ENCODE results near the gene NKG7. TPM values are rescaled to one million over a fixed set of nuclear protein-coding genes. Genes with fewer than 3 reads are reported as not detected.

NKG7 gene
- polyA plus RNA-seq, 1 donor (not counting 4 experiments of a cell fraction or from before 2014, with no cell fraction given): not detected

- no peaks in the 10 kb centered on the region for H3K27me3 ChIP-seq (ENCODE audit: control insufficient read depth, extremely low read depth, insufficient read depth, low read length)
- H3K4me3 ChIP-seq (ENCODE audit: control insufficient read depth in 2 of 3, extremely low read depth in 1 of 3, insufficient read depth in 2 of 3, low read depth in 1 of 3, low read length in 3 of 3): no peak overlapping the region
- DNase-seq (ENCODE audit: low read depth, low spot score) (no peak), FAIRE-seq (no peak)
- dilution Hi-C loops (cut with MboI; ENCODE audit: extremely low pct_ligation_motif_present, low sequenced_read_pairs): no loop called here
- TF ChIP-seq CTCF (optimal IDR thresholded peaks at IDR 0.05 in 1 of 3, IDR thresholded peaks at IDR 0.05 in 1 of 3, conservative IDR thresholded peaks at IDR 0.05 in 1 of 3; ENCODE audit: extremely low read depth in 1 of 3, insufficient read depth in 2 of 3, low read length in 3 of 3) (no peak), EZH2 (IDR thresholded peaks at IDR 0.05; ENCODE audit: low read length) (no peak)
- H3K79me2 ChIP-seq (ENCODE audit: control insufficient read depth, insufficient read depth, low read length): no peaks in the 10 kb centered on the region
- no peaks in the 10 kb centered on the region for H3K9me3 ChIP-seq (ENCODE audit: control insufficient read depth, low read depth, low read length)
- no peak overlapping the region for H2AFZ ChIP-seq (ENCODE audit: control insufficient read depth, low read length)
- H3K9ac ChIP-seq (ENCODE audit: control insufficient read depth, extremely low read depth, insufficient read depth, low read length): no peak overlapping the region
- no peak overlapping the region for H3K27ac ChIP-seq (ENCODE audit: control insufficient read depth, insufficient read depth, low read length)
- H3K4me1 ChIP-seq (ENCODE audit: control insufficient read depth, extremely low read depth, insufficient read depth, low read length): no peaks in the 10 kb centered on the region
- no peaks in the 10 kb centered on the region for H3K9me1 ChIP-seq (ENCODE audit: control insufficient read depth, extremely low read depth, insufficient read depth, low read length)
- H3K36me3 ChIP-seq (ENCODE audit: control insufficient read depth in 2 of 2, extremely low read depth in 1 of 2, insufficient read depth in 2 of 2, low read length in 2 of 2): no peaks in the 10 kb centered on the region
- no peak overlapping the region for H3K4me2 ChIP-seq (ENCODE audit: control insufficient read depth, extremely low read depth, insufficient read depth, low read depth, low read length)
- no peaks in the 10 kb centered on the region for H4K20me1 ChIP-seq (ENCODE audit: control insufficient read depth, extremely low read depth, insufficient read depth, low read length)
These were observed 42.7 kb upstream of the NKG7 start for GRCh38 chr19:51415187-51415586.

DNA sequence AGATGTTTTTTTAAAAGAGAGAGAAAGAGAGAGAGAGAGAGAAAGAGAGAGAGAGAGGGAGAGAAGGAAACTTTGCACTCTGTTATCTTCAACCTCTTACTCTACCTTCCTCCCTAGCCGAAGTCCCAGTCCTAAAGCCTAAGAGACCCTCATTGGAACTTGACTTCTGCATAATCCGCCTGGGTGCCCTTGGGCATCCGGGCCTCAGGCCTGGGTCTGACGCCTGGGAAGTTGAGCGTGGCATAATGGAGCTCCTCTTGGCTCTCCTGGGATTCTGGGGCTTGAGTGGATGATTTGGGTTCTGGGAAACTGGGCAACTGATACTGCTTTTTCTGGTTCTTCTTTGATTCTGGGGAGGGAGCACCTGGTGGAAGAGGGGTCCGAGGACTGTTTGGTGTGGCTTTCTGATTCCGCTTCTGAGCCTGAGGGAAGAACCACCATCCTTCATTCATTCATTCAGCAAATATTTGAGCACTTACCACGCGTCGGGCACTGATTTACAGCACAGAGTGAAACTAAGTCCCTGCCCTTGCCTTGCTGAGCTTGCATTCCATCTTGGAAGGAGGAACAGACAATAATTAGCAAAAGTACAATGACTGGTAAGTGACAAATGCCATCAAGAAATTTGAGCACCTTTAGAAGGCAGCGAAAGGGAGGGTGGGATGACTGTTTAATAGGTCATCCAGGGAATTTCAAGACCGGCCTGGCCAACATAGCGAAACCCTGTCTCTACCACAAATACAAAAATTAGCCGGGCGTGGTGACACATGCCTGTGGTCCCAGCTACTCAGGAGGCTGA is 38.7 kb upstream of the NKG7 start:
- no peak for TF ChIP-seq CTCF (optimal IDR thresholded peaks at IDR 0.05 in 1 of 3, IDR thresholded peaks at IDR 0.05 in 1 of 3, conservative IDR thresholded peaks at IDR 0.05 in 1 of 3; ENCODE audit: extremely low read depth in 1 of 3, insufficient read depth in 2 of 3, low read length in 3 of 3)
- no peak for TF ChIP-seq EZH2 (IDR thresholded peaks at IDR 0.05; ENCODE audit: low read length)
- Histone ChIP-seq H3K9me3 (ENCODE audit: control insufficient read depth, low read depth, low read length) (no peaks in the 10 kb centered on the region), H3K27ac (ENCODE audit: control insufficient read depth, insufficient read depth, low read length) (no peak overlapping the region), H3K36me3 (ENCODE audit: control insufficient read depth in 2 of 2, extremely low read depth in 1 of 2, insufficient read depth in 2 of 2, low read length in 2 of 2) (no peaks in the 10 kb centered on the region), H3K4me1 (ENCODE audit: control insufficient read depth, extremely low read depth, insufficient read depth, low read length) (no peaks in the 10 kb centered on the region), H3K79me2 (ENCODE audit: control insufficient read depth, insufficient read depth, low read length) (no peaks in the 10 kb centered on the region), H3K27me3 (ENCODE audit: control insufficient read depth, extremely low read depth, insufficient read depth, low read length) (no peaks in the 10 kb centered on the region), H3K4me2 (ENCODE audit: control insufficient read depth, extremely low read depth, insufficient read depth, low read depth, low read length) (no peak overlapping the region), H4K20me1 (ENCODE audit: control insufficient read depth, extremely low read depth, insufficient read depth, low read length) (no peaks in the 10 kb centered on the region), H2AFZ (ENCODE audit: control insufficient read depth, low read length) (no peak overlapping the region), H3K9me1 (ENCODE audit: control insufficient read depth, extremely low read depth, insufficient read depth, low read length) (no peaks in the 10 kb centered on the region), H3K4me3 (ENCODE audit: control insufficient read depth in 2 of 3, extremely low read depth in 1 of 3, insufficient read depth in 2 of 3, low read depth in 1 of 3, low read length in 3 of 3) (no peak overlapping the region), H3K9ac (ENCODE audit: control insufficient read depth, extremely low read depth, insufficient read depth, low read length) (no peak overlapping the region)
- DNase-seq (ENCODE audit: low read depth, low spot score): no peak
- dilution Hi-C loops (cut with MboI; ENCODE audit: extremely low pct_ligation_motif_present, low sequenced_read_pairs): no loop called here
- no peak for FAIRE-seq
